GM21723 (cell line): ENCODE measurements around the gene MEI4.
"Not testable (repeated sequence)": the region's sequence is repeated elsewhere in the genome, so short reads cannot be mapped to it uniquely, and the experiment has no call there.

Source experiments
- ATAC-seq: cut with Tn5 transposase; IDR thresholded peaks from one replicate; pipeline ENCODE4 v1.9.1; 2021; ENCODE audit warnings: mild to moderate bottlenecking, moderate library complexity; ENCODE audit not compliant: unreplicated experiment

The MEI4 gene

DNA sequence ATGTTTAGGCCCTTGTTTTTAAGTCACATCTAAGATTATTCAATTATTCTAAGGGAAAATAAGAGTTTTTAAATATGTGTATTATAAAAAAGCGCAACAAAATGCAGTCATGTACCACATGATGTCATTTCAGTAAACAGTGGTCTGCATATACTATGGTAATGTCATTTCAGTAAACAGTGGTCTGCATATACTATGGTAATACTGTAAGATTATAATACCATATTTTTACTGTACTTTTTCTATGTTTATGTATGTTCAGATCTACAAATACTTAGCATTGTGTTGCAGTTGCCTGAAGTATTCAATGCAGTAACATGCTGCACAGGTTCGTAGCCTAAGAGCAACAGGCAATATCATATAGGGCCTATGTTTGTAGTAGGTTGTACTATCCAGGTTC is 21.4 kb downstream of the MEI4 start:
- ATAC-seq = no peak

DNA sequence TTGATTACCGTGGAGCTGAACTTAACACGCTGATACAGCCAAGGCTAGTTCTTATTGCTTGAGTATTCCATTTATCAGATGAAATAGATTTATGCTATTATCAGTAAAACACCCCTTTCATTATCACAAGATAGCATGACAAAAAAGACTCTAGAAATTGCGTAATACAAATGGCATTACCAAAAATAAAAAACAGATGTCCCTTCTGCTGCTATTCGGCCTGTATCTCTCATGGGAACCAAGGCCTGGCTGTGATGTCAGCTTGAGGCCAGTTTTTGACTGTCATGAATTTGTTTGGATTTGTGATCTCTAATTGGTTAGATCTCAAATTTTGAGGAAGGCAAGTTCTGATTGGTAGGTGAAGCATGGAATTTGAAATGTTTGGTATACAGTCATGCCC is 25.2 kb downstream of the MEI4 start:
- ATAC-seq = no peak

DNA sequence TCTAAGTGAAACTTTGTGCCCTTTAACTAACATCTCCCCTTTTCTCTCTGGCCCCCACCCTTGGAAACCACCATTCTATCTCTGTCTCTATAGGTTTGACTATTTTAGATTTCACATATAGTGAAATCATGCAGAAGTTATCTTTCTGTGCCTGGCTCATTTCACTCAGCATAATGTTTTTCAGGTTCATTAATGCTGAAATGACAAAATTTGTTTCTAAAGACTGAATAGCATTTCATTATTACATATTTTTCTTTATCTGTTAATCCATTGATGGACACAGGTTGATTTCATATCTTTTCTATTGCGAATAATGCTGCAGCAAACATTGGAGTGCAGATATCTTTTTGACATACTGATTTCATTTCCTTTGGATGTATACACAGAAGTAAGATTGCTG is 30.7 kb downstream of the MEI4 start:
- ATAC-seq = no peak

DNA sequence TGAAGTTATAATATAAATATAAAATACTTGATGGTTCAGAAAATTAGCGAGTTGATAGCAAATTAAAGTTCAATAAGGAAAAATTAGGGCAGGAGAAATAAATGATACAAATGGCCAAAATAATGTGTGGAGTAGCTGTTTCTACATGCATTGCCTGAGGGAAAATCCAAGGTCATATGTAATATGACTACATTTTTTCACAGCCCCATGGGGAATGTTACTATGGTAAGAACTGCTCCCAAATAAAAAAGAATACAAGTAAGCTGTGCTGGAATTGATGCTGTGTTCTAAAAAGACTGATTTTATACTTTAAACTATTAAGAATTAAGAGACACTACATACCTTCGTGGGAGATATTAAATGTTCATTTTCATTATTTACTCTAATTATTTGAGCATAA is 34.1 kb downstream of the MEI4 start:
- no peak for ATAC-seq

DNA sequence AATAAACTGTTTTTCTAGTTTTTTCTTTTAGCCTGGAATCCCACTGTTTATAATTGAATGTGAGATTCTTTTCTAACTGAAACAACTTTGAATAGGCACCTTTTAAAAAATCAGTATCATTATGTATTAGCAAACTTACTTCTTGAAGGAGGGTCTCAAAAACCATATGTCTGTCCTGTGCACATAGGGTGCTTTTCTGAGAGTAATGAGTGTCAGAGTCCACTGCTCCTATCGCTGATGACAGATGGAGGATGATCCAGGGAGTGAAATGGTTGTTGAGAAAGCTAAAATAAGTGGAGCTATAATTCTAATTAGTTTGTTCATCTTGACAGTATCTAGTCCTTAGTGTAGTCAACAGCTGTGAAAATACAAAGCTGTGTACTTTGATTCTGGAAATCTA is 35.8 kb downstream of the MEI4 start:
- ATAC-seq = no peak

DNA sequence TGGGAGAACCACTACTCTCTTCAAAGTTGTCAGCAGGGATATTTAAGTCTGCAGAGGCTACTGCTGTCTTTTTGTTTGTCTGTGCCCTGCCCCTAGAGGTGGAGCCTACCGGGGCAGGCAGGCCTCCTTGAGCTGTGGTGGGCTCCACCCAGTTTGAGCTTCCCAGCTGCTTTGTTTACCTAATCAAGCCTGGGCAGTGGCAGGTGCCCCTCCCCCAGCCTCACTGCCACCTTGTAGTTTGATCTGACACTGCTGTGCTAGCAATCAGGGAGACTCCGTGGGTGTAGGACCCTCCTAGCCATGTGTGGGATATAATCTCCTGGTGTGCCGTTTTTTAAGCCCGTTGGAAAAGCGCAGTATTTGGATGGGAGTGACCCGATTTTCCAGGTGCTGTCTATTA is 47.3 kb downstream of the MEI4 start:
- not testable (repeated sequence) for ATAC-seq

DNA sequence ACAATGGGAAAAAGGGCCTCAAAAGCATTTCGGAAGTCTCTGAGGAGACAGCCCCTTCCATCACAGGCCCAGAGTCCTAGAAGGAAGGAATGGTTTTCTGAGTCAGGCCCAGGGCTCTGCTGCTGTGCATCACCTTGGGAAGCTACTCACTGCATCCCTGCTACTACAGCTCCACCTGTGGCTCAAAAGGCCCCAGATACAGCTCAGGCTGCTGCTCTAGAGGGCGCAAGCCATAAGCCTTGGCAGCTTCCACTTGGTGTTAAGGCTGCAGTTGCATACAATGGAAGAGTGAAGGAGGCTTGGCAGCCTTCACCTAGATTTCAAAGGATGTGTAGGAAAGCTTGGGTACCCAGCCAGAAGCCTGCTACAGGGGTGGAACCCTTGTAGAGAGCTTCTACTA is 54.8 kb downstream of the MEI4 start:
- ATAC-seq = no peak

DNA sequence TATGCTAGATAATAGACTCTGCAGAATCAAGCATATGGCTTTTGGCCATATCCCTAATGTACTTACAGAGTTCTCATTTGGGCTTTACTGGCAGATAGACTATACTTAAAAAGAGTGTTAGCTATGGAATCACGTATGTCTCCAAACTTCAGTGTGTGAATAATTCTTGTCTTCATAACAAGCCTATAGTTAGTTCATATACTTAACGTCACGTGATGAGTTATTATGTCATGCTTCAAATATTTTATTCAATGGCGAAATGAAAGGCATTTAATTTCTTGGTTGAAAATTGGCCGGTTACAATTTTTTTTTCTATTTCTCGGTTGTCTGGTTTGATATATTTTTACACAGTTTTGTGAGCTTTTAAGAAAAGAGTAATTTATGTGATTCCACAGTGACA is 62.7 kb downstream of the MEI4 start:
- ATAC-seq = no peak

DNA sequence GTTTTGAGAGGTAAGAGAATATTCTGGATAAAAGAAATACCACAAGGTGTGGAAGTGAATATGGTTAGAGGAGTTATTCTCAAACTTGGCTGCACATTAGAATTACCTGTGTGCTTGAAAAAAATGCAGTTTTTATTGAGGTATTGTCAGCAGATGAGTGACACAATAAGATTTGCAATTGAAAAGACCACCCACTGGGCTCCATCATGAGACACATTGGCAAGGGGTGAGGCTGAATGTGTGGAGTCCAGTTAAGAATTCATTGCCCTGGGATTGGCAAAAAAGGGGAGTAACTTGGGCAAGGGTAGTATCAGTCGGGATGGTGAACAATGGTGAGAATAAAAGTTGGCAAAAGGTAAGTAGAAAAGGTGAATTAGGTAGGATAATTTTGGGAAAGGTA is 63.5 kb downstream of the MEI4 start:
- no peak for ATAC-seq

DNA sequence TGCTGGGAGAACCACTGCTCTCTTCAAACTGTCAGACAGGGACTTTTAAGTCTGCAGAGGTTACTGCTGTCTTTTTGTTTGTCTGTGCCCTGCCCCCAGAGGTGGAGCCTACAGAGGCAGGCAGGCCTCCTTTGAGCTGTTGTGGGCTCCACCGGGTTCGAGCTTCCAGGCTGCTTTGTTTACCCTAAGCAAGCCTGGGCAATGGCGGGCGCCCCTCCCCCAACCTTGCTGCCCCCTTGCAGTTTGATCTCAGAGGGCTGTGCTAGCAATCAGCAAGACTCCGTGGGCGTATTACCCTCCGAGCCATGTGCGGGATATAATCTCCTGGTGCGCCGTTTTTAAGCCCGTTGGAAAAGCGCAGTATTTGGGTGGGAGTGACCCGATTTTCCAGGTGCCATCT is 83.2 kb downstream of the MEI4 start:
- ATAC-seq = not testable (repeated sequence)

DNA sequence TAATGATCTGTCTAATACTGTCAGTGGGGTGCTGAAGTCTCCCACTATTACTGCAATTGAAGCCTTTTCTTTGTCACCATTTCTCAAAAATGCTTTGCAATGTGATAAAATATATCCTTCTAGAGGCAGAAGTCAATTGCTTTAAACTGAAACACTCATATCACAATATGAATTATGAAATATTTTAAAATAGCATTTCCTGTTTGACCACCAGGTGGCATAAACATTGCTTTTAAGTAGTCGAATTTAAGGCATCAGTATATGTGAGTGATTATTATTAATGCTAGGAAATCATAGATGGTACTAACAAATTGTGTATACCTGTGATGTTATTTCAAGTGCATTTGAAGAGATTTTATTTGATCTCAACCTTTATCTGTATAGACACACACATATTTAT is 87.5 kb downstream of the MEI4 start:
- ATAC-seq = no peak

DNA sequence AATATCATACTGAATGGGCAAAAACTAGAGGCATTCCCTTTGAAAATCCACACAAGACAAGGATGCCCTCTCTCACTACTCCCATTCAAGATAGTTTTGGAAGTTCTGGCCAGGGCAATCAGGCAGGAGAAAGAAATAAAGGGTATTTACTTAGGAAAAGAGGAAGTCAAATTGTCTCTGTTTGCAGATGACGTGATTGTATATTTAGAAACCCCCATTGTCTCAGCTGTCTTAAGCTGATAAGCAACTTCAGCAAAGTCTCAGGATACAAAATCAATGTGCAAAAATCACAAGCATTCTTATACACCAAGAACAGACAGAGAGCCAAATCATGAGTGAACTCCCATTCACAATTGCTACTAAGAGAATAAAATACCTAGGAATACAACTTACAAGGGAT is 99.3 kb downstream of the MEI4 start:
- ATAC-seq = not testable (repeated sequence)

DNA sequence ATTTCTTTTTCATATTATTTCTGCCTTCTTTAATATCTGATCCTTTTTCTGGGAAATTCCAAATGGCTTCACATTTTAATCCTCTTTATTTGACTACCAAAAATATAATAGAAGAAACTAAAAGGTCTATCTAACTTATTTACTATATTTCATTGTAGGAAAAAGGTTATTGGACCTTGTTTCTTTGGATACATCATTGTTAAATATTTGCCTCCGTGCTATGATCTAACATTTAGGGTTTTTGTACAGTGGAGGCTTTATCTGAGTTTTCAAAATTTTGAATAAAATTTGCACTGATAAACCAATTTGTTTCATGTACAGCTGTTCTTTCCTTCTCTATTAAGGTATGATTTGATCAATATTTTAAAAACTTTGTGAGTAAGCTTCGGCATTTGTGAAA is 109.5 kb downstream of the MEI4 start:
- no peak for ATAC-seq

DNA sequence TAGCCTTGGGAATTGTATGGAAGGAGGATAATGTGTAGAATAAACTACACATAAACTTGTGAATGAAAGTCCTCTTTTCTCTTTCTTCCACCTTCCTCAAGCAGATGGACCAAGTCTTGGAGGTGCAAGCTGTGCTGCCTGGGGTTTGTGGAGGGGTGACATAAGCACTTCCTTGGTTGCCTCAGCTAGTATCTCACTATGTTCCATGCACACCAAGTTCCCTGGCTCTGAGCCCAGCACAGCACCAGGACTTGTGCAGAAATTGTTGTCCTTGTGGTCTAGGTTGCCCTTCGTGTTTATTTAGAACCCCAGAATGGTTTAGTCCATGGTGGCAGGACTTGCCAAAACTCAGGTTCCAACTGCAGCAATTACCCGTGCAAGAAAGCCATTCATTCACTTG is 110.3 kb downstream of the MEI4 start:
- ATAC-seq = no peak

DNA sequence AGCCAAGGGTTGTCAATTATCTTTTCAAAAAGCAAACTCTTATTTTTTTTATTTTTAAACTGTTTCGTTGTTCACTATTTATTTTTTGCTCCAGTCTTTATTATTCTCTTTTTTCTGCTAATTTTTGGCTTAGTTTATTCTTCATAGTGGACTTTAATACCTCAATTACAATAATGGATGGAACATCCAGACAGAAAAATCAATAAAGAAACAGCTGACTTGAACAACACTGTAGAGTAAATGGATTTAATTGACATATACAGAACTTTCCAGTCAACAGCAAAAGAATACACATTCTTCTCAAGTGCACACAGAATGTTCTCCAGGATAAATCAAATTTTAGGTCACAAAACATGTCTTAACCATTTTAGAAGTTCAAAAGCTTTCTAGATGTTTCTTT is 111.5 kb downstream of the MEI4 start:
- no peak for ATAC-seq

DNA sequence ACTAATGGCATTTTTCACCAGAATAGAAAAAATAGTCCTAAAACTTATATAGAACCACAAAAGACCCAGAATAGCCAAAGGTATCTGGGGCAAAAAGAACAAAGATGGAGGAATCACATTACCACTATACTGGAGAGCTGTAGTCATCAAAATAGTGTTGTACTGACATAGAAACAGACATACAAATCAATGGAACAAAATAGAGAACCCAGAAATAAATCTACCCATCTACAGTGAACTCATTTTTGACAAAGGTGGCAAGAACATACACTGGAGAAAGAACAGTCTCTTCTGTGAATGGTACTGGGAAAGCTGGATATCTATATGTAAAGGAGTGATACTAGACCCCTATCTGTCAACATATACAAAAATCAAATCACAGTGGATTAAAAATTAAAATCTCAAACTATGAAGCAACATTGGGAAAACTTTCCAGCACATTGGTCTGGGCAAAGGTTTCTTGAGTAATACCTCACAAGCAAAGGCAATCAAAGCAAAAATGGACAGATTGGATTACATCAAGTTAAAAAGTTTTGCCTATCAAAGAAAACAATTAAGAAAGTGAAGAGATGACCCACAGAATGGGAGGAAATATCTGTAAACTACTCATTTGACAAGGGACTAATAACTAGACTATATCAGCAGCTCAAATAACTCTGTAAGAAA is 120.5 kb downstream of the MEI4 start:
- ATAC-seq = no peak

DNA sequence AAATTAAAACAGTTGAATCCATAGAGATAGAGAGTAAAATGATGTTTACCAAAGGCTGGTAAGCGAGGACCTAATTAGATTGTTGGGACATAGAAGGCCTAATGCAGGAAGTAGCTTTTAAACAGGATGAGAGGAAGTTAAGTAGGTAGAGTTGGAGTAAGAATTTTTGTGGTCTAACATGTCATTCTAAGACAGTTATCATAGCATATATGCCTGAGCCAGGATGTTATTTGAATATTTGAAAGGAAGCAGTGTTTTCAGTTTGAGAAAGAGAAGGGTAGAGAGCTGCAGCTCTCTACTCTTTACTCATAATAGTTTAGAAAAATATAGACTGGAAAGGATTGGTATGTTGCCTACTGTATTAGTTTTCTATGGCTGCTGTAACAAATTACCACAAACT is 121.6 kb downstream of the MEI4 start:
- no peak for ATAC-seq

DNA sequence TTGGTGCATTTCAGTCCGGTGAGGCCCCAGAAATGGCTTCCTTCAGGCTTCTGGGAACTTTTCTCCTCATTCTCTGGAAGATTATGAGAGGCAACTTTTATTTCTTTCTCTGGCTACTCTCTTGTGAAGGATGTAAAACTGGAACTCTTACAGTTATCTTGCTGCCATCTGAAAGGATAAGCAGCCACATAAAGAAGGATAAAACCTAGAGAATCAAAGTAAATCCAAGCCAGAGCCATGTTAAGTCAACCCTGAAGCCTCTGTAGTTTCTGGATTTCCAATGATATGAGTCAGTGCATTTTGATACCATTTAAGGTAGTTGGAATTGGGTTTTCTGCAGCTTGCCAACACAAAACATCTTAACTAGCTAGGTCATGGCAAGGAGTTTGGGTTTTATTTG is 123.6 kb downstream of the MEI4 start:
- ATAC-seq = no peak

DNA sequence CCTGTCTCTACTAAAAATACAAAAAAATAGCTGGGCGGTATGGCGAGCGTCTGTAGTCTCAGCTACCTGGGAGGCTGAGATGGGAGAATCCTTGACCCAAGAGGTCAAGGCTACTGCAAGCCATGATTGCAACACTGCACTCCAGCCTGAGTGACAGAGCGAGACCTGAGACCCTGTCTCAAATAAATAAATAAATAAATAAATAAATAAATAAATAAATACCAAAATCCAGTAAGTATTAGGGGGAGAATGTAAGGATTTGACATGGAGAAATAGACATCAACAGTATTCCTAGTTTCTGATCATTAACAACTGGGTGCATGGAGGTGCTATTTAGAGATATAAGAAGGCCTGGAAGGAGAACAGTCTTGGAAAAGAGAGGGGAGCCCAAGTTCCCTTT is 125.7 kb downstream of the MEI4 start:
- ATAC-seq = no peak

DNA sequence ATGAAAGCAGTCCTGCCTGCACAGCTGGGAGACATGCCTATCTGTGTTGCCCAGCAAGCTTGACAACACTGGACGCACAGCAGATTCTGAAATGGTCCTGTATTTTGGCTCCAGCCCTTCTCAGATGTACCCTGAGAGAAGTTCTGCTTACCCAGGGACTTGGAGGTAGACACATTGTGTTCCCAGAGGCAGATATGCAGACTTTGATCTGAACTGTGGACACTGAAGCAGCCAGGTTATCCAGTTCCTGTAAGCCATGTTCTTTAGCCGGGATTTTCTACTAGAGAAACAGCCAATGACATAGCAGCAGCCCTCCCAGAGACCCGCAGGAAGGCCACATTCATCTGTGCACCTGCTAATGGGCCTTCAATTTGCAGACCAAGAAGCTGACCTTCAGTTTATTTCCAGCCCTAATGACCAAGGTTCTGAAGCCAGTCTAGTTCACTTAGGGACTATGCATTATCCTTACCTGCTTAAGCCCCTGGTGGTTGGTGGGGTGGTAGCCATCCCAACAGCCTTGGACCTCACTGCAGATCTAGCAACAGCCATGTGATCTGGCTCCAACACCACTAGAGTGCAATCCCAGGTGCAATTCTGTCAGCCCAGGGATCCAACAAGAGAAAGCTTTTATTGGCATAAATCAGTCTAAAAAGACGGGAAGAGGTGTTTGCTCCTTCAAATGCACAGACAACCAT is 134.2 kb downstream of the MEI4 start:
- ATAC-seq = no peak

DNA sequence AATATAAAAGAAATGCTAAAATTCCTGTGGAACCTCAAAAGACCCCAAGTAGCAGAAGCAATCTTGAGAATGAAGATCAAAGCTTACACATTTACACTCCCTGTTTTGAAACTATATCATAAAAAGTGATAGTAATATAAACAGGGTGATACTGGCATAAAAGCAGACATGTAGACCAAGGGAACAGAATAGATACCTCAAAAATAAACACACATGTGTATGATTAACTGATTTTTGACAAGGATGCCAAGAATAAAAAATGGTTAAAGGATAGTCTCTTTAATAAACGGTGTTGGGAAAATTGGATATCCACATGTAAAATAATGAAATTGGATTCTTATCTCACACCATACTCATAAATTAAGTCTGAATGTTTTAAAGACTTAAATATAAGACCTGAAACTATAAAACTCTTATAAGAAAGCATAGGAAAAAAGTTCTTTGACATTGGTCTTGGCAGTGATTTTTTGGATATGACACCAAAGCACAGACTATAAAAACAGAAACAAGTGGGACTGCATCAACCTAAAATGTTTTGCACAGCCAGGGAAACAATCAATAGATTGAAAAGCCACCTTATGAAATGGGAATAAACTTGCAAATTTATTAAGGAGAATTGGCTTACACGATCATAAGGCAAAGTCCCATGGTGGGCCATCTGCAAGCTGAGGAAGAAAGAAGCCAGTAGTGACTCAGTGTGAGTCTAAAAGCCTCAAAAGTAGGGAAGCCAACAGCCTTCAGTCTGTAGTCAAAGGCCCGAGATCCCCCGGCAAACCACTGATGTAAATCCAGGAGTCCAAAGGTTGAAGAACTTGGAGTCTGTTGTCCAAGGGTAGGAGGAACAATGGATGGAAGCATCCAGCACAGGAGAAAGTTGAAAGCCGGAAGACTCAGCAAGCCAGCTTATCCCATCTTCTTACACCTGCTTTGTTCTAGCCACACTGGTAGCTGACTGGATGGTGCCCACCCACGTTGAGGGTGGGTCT is 144.3 kb downstream of the MEI4 start:
- no peak for ATAC-seq

DNA sequence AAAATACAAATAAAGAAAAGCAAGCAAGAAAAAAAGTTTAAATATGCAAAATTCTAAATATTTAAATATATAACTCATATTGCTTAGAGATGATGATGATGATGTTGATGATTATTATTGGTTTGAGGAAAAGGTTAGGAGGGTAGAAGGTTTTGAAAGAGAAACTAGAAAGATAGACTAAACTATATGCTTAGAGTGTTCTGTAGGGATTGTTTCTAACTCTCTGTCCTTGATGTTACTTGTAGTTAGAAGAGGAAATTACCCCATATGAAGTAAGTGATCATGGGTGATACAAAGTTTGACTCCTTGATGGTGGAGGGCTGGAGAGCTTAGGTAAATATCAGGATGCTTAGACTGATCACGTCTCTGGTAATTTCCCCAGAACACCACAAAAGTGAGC is 159.5 kb downstream of the MEI4 start:
- no peak for ATAC-seq
